HS-27A (cell line): ENCODE data around the gene GP1BA.

Experiments
- DNase-seq: peaks from one replicate; pipeline ENCODE4 v3.0.0-alpha.2; 2012; ENCODE audit warnings: low read depth, missing footprints

Gene GP1BA

DNA sequence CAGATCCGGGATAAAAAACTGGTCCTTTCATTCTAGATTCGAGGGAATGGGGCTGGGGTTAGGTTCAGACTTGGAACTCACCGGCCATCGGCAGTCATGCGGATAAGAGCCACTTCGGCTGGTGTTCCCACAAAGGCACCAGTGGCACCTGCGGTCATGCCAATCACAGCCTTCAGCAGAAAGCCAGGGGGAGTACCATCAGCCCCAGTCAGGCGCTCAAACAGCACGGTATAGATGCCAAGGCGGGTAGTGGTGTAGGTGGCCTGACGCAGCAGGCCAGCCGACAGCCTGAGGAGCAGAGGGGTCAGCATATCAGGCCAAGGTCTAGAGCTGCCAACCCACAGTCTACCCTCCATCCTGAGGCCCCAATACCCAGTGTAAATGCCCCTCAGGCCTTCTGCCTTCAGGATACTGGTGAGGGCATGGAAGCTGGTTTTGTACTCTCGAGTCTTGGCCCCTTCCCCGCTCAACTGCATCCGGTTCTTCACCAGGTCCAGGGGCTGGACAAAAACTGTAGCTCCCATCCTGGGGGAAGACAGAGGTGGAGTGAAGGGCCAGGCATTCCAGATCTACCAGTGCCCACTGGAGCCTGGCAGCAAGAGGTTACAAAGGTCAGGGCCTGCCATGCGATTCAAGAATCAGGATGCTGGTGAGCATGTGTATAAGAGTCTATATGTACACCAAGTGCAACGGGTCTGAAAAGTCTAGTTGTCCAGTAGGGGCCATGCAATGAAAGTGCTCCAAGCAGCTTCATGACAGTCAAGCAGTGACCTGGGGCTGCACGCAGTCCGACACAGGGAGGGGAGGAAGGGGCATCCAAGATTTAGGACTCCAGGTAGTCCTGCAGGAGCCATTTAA is 6.8 kb downstream of the GP1BA start:
- no peak for DNase-seq

DNA sequence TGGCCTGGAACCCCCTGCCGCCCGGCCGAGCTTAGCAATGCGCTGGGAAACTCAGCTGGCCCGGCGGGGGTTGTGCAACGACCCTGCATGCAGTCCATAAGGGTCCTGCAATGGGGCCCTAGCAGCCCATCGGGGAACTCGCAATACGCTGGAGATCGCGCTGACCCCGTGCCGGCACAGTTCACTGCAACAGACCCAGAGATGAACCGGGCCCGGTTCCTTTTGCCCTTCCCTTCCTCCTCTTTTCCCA is 7.4 kb downstream of the GP1BA start:
- DNase-seq = no peak

DNA sequence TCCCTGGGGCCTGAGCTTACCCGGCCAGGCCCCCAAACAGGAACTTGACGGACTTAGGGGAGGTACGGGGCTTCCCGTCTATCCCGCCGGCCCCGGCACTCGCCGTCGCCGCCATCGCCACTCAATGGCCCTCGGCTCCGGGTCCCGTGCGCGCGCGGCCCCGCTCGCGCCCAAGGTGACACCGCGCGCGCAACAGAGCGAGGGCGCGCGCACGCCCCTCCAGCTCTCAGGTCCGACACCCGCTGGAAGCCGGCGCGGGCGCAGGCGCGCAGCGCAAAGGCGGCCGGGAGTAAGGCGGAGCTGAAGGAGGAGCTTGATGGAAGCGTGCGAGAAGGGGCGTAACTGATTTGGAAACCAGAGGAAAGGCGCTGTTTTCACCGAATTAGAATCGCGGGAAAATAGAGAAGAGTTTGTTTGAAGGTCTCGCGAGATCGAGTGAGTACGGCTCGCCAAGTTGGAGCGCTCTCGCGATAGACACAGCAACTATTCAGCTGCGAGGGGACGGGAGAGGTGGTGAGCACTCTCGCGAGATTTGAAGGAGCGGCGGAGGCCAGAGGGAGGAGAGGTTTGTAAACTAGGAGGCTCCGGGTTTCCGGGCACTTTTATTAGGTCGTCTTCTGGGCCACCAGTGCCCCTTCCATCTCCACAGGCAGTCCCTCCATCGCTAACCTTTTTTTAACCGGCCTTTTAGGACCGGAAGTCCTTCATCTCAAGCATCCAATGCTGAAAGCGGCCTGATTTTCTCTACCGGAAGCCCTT is 7.9 kb downstream of the GP1BA start, which contains the start of the genes RNF167 and SLC25A11:
Gene RNF167 (plus strand): TSS at position 473 of the 759 bp plus-strand sequence. CDS start 642 bp downstream, outside the sequence.
Gene SLC25A11 (minus strand): TSS at position 251 of the 759 bp plus-strand sequence. CDS start 136 bp downstream, at position 115.
- peak; percentile 94 for DNase-seq

DNA sequence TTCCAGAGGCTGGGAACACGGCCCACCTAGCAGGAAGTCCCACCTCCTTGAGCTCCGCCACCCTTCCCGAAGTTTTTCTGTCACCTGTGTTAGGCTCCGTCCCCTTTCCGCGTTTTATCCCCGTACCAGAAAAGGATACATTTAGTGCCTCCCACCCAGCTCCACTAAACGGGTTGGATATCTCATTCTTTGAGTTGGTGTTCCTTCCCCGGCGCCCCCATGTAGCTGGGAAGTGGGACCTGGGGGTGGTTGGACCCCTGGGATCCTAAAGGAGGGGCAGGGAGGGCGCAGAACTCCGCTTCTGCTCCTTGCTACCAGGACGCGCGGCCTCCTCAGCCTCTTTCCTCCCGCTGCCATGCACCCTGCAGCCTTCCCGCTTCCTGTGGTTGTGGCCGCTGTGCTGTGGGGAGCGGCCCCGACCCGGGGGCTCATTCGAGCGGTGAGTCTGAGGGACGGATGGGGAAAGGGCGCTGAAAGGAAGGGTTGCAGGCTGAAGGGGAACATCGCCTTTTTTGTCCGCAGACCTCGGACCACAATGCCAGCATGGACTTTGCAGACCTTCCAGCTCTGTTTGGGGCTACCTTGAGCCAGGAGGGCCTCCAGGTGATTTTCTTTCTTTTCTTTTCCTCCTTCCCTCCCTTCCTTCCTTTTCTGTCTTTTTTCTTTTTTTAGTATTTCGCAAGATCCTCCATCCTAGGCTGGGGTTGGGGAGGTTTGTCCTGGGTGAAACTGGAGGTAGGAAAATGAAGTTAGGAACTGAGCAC is 8.7 kb downstream of the GP1BA start:
- no peak for DNase-seq

DNA sequence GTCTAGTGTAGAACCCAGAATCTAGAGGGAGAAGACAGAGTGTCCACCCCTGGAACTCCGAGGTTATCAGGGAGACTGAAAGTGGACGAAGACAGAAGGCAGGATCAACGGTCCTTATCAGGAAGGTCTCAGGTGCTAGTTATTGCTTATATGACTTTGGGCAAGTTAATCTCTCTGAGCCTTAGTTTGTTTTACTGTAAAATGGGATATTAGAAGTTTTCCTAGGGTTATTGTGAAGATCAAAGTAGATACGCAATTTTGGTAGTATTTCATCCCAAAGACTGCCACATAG is 9.2 kb downstream of the GP1BA start:
- no peak for DNase-seq

DNA sequence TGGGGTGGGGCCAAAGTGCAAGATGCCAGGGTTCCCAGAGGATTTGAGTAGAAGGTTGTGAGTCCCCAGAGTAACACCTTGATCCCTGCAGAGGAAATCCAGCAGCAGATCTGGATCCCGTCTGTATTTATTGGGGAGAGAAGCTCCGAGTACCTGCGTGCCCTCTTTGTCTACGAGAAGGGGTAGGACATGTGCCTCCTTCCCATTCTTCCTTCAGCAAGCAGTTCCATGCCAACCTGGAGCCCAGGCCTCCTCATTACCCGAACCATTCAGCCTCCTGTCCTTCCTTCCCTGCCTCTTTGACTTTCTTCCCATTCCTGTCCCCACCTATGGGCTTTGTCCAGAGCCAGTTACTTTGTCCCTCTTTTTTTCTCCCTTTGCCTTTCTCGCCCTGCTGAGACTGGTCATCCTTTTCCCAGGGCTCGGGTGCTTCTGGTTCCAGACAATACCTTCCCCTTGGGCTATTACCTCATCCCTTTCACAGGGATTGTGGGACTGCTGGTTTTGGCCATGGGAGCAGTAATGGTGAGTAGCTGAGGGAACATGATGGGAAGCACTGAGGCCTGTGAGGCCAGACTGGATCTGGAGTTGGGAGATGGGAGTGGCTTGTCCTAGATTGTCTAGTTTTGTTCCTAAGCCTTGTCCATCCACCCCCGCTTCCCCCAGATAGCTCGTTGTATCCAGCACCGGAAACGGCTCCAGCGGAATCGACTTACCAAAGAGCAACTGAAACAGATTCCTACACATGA is 10.9 kb downstream of the GP1BA start:
- DNase-seq = no peak

DNA sequence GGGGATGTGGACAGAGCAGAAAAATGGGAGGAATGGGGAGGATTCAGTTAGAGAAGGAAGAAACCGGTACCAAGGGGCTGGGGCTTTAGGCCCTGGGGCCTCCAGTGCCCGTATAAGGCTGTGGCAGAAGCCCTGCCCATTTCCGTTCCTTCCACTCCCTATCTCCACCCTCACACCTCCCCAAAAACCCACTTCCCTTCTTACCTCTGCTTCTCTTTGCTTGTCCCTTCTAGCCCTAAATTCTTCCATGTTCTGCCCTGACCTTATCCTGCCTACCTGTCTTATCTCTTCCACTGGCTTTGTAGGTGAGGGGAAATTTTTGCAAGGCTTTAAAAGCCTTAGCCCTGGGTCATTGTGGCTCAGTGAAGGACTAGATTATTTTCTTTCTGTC is 12.1 kb downstream of the GP1BA start:
- DNase-seq = no peak

DNA sequence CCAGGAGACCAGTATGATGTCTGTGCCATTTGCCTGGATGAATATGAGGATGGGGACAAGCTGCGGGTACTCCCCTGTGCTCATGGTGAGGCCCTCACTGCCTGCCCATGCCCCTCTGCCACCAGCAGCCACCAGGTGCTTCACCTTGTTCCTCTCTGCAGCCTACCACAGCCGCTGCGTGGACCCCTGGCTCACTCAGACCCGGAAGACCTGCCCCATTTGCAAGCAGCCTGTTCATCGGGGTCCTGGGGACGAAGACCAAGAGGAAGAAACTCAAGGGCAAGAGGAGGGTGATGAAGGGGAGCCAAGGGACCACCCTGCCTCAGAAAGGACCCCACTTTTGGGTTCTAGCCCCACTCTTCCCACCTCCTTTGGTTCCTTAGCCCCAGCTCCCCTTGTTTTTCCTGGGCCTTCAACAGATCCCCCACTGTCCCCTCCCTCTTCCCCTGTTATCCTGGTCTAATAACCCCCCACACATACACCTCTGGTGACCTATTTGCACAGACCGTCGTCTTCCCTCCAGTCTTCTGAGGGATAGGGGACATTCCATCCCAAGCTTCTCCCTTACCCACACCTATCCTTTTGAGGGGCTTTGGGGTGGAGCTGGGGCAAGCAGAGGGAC is 12.6 kb downstream of the GP1BA start:
- DNase-seq = no peak

DNA sequence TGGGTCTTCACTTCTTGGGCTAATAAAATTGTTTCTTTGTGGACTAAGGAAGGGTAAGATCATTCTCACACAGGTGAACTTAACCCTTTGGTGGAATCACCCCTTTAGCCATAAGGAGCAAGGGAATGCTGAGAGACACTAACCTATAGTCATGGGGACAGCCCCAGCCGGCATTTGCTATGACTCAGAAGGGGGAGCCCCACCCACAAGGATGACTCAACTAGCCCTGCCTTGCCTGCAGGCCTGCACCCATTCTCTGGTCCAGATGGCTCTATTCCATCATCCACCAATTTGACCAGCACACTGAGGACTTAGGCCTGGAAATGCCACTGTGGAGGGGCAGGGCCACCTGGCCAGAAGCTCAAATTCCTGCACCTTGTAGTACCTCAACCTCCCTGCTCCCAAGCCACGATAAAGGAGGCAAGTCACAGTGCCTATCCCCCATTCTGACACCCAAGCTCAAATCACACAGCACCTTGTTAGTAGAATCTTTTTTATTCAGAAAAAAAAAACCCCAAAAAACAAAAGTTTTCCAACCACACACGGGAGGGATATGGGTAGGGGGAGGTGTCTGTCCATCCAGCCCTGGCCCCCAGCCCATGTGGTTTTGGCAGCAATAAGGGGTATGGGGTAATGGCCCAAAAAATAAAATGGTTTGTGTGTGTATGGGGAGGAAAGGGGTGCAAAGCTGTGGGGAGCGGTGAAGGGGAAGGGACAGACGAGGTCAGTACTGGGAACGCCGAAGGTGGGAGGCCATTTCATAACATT is 13.3 kb downstream of the GP1BA start:
- DNase-seq = peak; percentile 66

DNA sequence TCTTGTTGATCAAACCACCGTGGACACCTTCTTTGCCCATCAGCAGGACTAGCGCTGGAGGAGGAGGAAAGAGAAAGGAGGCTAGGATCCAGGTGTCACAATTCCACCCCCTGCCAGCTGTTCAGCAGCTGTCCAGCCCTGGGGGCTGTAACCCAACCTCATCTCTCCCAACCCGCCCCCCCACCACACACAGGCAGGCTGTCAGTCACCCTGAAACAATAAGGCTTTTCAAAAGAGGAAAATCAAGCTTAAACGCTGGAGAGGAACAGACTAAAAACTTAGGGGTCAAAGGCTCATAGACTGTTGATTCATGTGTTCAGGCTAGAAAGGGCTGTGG is 13.8 kb downstream of the GP1BA start:
- DNase-seq = no peak

DNA sequence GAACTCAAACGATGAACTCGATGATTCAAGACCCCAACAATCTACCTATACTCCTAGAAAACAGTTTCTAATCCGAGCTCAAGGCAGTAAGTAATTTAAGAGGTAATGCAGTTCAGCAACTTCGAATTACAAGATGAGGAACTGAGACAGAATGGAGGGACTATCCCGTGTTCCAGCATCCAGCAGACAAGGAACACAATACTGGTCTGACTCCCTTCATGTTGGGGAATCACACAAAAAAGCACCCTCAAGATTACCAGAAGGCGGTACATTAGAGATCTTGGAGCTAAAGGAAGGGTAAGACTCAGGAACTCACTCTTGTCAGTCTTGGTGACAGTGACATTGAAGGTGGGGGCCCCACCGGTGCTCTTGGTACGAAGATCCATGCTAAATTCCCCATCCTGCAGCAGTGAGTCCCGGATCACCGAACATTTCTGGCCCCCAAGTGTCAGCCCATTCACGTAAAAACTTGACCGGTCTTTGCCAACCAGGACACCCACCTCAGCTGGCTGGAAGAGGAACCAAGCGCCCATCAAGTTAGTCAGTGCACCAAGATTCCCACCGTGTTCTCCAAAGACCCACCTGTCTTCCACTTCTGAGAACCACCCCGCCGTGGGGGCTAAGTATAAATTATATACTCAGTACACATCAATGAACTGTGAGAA is 14.4 kb downstream of the GP1BA start:
- no peak for DNase-seq

DNA sequence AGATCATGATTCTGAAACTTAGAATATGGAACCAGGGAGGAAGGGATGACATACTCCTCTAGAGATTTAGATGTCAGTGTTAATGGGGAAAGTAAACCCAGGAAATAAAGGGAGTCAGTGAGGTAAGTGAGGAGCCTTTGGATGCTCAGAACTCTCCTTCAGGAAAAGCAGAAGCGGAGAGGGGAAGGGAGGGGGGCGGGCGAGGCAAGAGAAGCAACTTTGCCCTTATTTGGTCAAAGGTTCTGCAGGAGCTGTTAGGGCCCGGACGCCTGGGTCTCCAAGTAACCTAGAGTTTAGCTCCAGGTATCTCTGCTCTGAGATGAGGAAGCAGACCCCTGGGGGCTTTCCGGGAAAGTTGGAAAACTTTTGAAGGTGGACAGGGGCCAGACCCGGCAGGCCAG is 14.9 kb downstream of the GP1BA start:
- no peak for DNase-seq

DNA sequence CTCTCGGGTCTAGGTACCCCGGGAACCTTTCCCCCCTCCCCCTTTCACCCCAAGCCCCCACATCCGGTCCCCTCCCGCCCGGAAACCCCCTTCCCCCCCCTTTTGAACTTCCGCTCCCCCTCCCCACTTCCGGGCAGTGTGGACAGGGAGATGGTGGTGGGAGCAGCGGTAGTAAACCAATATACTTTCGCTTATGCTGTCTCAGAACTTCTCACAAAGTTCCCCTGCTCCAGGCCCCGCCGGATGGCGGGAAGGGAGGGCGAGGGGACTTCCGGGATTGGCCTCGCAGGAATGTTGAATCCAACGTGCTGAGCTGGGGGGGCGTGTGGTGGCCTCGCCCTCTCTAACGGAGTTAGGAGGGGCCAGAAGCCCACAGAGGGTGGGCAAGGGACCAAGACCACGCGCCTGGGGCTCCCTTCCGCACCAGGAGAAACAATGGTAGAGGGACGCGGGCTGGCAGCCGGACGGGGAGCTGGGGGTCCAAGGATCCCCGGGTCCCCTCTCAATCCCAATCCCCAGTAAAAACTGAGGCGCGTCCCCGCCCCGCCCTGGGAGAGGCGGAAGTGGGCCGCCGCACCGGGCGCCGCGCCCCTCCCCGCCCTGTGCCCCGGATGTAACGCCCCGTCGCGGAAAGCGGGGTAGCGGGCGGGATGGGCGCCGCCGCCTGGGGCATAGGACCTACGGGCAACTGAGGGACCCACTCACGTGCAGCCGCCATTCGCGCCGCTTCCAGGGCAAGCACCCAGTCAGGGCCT is 15.5 kb downstream of the GP1BA start:
- DNase-seq = no peak

DNA sequence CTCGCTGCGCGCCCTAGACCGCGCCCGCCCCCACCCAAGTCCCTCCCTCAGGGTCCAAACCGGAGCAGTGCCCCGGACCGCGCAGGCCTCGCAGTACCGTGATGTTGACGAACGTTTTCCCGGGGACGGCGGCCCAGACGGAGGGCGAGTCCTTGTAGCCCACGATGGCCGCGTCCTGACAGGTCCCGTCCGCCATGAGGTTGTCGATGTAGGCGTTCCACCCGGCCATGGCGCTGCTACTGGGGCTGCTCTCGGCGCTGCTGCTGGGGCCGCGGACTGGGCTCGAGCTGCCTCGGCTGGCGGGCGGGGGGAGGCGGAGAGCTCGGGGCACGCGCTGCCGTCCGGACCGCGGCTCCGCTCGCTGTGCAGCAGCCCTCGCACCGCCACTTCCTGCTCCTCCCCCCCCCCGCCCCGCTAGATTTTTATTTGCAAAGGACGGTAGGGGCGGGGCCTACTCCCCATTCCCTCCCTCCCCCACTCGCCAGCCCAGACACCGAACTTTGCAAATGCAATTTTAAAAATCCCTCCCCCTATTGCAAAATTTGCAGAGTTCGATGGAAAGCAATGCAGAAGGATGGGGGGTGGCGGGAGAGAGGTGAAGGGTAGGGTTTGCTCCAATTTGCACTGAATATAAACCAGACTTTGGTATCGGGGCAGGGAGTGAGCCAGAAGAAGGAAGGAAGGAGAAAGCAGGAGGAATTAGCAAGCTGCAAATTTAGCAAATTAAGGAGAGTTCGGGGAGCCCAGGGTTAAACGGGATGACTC is 16.3 kb downstream of the GP1BA start, which contains the start of gene PFN1:
Gene PFN1 (minus strand): TSS at position 365 of the 765 bp plus-strand sequence. CDS start 136 bp downstream, at position 229.
- peak; percentile 62 for DNase-seq

DNA sequence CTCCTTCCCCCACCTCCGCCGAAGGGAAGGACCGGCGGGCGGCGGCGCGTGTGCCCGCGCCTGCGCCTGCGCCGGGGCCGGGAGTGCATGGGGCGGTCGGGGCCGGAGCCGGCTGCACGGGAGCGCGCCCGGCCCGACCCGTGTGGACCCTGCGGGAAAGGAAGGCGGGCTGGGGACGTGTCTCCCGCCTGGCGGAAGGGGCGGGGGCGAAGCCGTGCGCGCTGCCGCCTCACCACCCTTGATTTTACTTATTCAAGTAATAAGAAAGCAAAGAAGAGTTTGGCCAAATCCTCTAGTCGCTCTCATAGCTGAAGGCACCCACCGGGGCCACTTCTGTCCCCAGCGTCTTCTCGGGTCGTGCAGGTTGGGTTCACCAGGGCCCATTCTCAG is 16.8 kb downstream of the GP1BA start:
- no peak for DNase-seq

DNA sequence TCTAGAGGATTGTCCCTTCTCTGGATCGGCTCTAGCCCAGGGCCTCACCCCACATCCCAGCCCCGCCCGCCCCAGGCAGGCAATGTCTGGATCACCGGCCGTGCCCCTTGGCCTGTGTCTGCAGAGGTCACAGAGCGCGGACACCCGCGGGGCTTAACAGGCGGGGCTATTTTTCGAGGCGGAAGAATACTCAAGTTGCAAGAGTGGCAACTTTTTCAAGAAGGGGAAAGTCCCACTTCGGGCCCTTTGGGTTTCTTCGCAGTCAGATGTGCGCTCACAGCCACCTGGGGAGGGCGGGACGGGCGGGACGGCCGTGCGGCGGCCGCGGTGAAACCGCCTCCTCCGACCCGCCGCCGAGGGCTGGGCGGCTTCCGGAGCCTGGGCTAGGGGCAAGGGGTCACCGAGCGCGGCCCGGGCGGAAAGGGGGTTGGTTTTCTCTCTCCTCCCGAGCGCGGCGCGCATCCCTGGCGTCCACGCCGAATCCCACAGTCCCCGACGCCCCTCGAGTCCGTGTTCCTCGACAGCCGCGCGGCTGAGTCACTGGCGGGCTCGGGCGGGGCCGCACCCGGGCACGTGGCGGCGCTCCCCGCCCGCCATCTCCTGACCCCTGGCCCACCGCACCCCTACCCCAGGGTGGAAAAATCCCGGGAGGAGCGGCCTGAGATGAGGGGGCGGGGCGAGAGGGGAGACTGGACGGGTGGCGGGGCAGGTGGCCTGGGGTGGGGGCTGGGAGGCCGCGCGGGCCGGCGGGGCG is 17.4 kb downstream of the GP1BA start:
- no peak for DNase-seq

DNA sequence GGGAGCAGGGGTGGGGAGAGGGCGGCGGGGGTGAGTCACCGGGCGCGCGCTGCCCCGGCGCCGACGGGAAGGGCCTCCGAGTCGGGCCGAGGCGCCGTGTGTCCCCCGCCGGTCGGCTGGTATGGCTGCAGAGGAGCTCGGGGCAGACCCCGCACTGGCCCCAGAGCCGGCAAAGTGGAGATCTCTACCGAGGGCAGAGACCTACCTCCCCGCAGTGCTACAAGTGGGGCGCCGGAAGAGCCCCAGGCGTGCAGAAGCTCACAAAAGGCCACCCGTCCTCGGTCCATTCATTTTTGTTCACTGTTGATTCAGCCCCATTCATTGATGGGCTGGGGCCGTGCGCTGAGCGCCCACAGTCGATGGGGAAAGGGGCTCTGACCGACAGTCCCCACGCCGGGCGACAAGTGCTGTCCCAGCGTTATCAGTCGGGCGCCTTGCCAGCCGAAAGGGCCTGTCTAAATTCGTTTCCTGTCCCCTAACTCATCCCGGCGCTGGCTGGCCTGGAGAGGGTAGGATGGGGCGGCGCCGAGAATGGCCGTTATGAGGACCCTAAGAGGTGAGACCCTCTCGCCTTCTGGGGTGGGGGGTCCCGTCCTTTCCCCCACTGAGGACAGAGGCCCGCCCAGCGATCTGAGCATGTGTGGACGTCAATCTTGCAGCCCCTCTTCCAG is 18.1 kb downstream of the GP1BA start:
- no peak for DNase-seq
